CD14-positive monocyte (primary cell): ENCODE measurements around the gene RCCD1. TPM values are rescaled to one million over a fixed set of nuclear protein-coding genes. Genes with fewer than 3 reads are reported as not detected.

Experiments
- DNase-seq, 3 donors: peaks; one replicate each; pipeline ENCODE4 v3.0.0-alpha.2; 2011 to 2022
- H2AFZ ChIP-seq: 2 replicates; pipeline ENCODE4 v1.6.0; 2012; ENCODE audit warnings: mild to moderate bottlenecking, low read depth, low read length, inconsistent platforms; ENCODE audit not compliant: insufficient read depth, poor library complexity, severe bottlenecking
- H3K27ac ChIP-seq, 2 donors: 1 replicate in 1 of 2; 2 replicates in 1 of 2; pipeline ENCODE4 v1.5.1; 2012 to 2013; ENCODE audit warnings: low read length in 2 of 2, control low read depth in 1 of 2, inconsistent platforms in 1 of 2, low read depth in 1 of 2, mild to moderate bottlenecking in 1 of 2
- H3K27me3 ChIP-seq, 2 donors: one replicate each; pipeline versions ENCODE4 v1.6.0 to v1.6.1; 2011 to 2013; ENCODE audit warnings: low read length in 2 of 2; ENCODE audit not compliant: control insufficient read depth in 2 of 2, insufficient read depth in 2 of 2
- H3K36me3 ChIP-seq, 2 donors: replicated peaks in 1 of 2; 1 replicate in 1 of 2; 2 replicates in 1 of 2; pipeline versions ENCODE4 v1.5.1 to v1.6.1; 2012 to 2013; ENCODE audit warnings: low read length in 2 of 2, control low read depth in 1 of 2, inconsistent platforms in 1 of 2, mild to moderate bottlenecking in 1 of 2; ENCODE audit not compliant: insufficient read depth in 2 of 2, control insufficient read depth in 1 of 2
- H3K4me1 ChIP-seq, 2 donors: 1 replicate in 1 of 2; 2 replicates in 1 of 2; pipeline versions ENCODE4 v1.5.1 to v1.6.1; 2012 to 2013; ENCODE audit warnings: low read length in 2 of 2, control low read depth in 1 of 2, inconsistent platforms in 1 of 2, mild to moderate bottlenecking in 1 of 2, moderate library complexity in 1 of 2; ENCODE audit not compliant: insufficient read depth in 2 of 2, control insufficient read depth in 1 of 2
- H3K4me2 ChIP-seq: replicated peaks from 2 replicates; pipeline ENCODE3; 2012; ENCODE audit warnings: low read length, moderate library complexity, mild to moderate bottlenecking; ENCODE audit not compliant: poor library complexity, severe bottlenecking; ENCODE audit errors: extremely low read depth
- H3K4me3 ChIP-seq, 3 experiments: fragments of 200-600 bp in 1 of 3; sonication (generic) in 1 of 3; replicated peaks in 1 of 3; 1 replicate in 2 of 3; 2 replicates in 1 of 3; pipeline ENCODE4 v1.5.1; 2011 to 2013; ENCODE audit warnings: low read length in 3 of 3, mild to moderate bottlenecking in 3 of 3, control low read depth in 2 of 3, low read depth in 2 of 3, inconsistent platforms in 1 of 3, moderate library complexity in 1 of 3
- H3K79me2 ChIP-seq: 2 replicates; pipeline ENCODE4 v1.6.0; 2012; ENCODE audit warnings: mild to moderate bottlenecking, control low read depth, inconsistent platforms, low read length, moderate library complexity; ENCODE audit not compliant: insufficient read depth
- H3K9ac ChIP-seq: 2 replicates; pipeline ENCODE4 v1.6.0; 2017; ENCODE audit warnings: low read length, mild to moderate bottlenecking; ENCODE audit not compliant: insufficient read depth, poor library complexity, severe bottlenecking
- H3K9me3 ChIP-seq, 2 donors: replicated peaks in 1 of 2; 1 replicate in 1 of 2; 2 replicates in 1 of 2; pipeline versions ENCODE4 v1.5.1 to v1.6.1; 2012 to 2013; ENCODE audit warnings: low read length in 2 of 2, control low read depth in 1 of 2; ENCODE audit not compliant: control insufficient read depth in 1 of 2, insufficient read depth in 1 of 2
- H4K20me1 ChIP-seq: 2 replicates; pipeline ENCODE4 v1.6.0; 2012; ENCODE audit warnings: mild to moderate bottlenecking, low read length, control low read depth, moderate library complexity; ENCODE audit not compliant: insufficient read depth
- H3K27ac Mint-ChIP-seq, 7 donors: one replicate each; pipeline ENCODE4 v1.8.0; 2020; ENCODE audit warnings: mild to moderate bottlenecking in 7 of 7, mixed read lengths in 7 of 7, moderate library complexity in 6 of 7, inconsistent platforms in 2 of 7
- H3K27me3 Mint-ChIP-seq, 3 donors: one replicate each; pipeline ENCODE4 v1.8.0; 2021 to 2022; ENCODE audit warnings: low read depth in 3 of 3, mild to moderate bottlenecking in 3 of 3, mixed read lengths in 3 of 3, moderate library complexity in 3 of 3, inconsistent platforms in 1 of 3
- H3K36me3 Mint-ChIP-seq, 2 donors: one replicate each; pipeline ENCODE4 v1.8.0; 2020; ENCODE audit warnings: mixed read lengths in 2 of 2, inconsistent platforms in 1 of 2, mild to moderate bottlenecking in 1 of 2
- H3K4me1 Mint-ChIP-seq: one replicate; pipeline ENCODE4 v1.8.0; 2020; ENCODE audit warnings: mild to moderate bottlenecking, mixed read lengths
- H3K4me3 Mint-ChIP-seq, 2 donors: one replicate each; pipeline ENCODE4 v1.8.0; 2020; ENCODE audit warnings: mild to moderate bottlenecking in 2 of 2, mixed read lengths in 2 of 2, moderate library complexity in 1 of 2
- H3K9me3 Mint-ChIP-seq, 7 donors: one replicate each; pipeline ENCODE4 v1.8.0; 2020 to 2022; ENCODE audit warnings: mixed read lengths in 7 of 7, mild to moderate bottlenecking in 6 of 7, moderate library complexity in 6 of 7, inconsistent platforms in 2 of 7
- WGBS: methylation state at CpG from one replicate; pipeline ENCODE4 v1.1.5; 2013; ENCODE audit warnings: missing lambda C conversion rate; ENCODE audit not compliant: insufficient coverage; 5-methylcytosine and 5-hydroxymethylcytosine counted together
- intact Hi-C, 2 donors: fragments of 100-400 bp; cut with micrococcal nuclease; formaldehyde crosslinking; loops; one replicate each; pipeline versions ENCODE4 v1.15.0 to v1.15.1; 2023
- polyA plus RNA-seq, 3 donors: library from polyadenylated mRNA; depleted of rRNA in 1 of 3; unstranded in 2 of 3; stranded (reverse) in 1 of 3; fragments of 300-500 nt in 2 of 3; fragments of >200 nt in 1 of 3; fragmentation: Illumina TruSeq in 2 of 3; gene quantifications; 1 replicate in 2 of 3; 2 replicates in 1 of 3; pipeline ENCODE4 v1.2.3, GENCODE V29; 2012 to 2021
- TF ChIP-seq, protein P1 (sequence below): fragments of 200-600 bp; IDR thresholded peaks from one replicate; pipeline ENCODE4 v1.8.0; 2022; ENCODE audit warnings: antibody characterized with exemption, mild to moderate bottlenecking

Gene RCCD1
- polyA plus RNA-seq, 3 donors, result 1.2 to 2.8 (median 1.5) TPM

DNA sequence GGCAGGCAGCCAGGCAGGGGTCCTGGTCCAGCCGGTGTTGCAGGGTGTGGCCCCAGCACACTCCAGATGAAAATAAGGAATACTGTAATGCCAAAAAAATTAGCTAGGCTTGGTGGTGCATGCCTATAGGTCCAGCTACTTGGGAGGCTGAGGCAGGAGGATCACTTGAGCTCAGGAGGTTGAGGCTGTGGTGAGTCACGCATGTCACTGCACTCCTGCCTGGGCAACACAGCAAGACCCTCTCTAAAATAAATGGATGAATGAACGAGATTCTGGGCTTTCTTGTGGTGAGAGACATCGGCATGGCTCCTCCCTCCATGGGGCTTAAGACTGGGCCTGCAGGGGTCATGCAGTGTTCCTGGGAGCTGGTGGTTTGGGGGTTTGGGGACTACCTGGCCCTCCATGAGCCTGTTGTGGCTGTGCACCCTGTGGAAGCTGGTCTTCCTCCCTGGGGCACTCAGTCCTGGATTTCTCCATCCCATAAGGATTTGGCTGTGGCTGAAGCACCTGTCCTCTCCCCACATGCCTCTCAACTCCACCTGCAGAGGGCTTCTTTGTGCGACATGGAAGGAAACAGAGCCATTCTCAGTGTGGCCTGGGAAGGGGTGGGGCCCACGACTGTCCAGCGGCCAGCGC, 7.6 kb upstream of the RCCD1 start:
- Histone ChIP-seq H3K4me3 (no peak overlapping the region), H3K4me2 (no peak overlapping the region), H3K36me3 (peaks cover 75 to 93% of the 10 kb centered on the region in 2 donors), H3K27me3 (no peaks in the 10 kb centered on the region), H3K27ac (no peak overlapping the region), H2AFZ (no peak overlapping the region), H3K4me1 (peaks cover 8 to 13% of the 10 kb centered on the region in 2 donors), H4K20me1 (no peaks in the 10 kb centered on the region), H3K79me2 (no peaks in the 10 kb centered on the region), H3K9ac (no peak overlapping the region), H3K9me3 (no peaks in the 10 kb centered on the region)
- Mint-ChIP-seq H3K4me1 (peaks cover 10% of the 10 kb centered on the region), H3K9me3 (peaks cover 0 to 4% (median 0%) of the 10 kb centered on the region in 7 donors), H3K27ac (peak overlapping the region in 1 of 7 donors; percentile 16), H3K36me3 (peaks cover 79 to 93% of the 10 kb centered on the region in 2 donors), H3K4me3 (no peak overlapping the region), H3K27me3 (no peaks in the 10 kb centered on the region)
- 86% methylated on average over 8 of the region's 8 CpGs for WGBS
- intact Hi-C loops, result no loop called here
- no peak for DNase-seq
- TF ChIP-seq, protein P1, sequence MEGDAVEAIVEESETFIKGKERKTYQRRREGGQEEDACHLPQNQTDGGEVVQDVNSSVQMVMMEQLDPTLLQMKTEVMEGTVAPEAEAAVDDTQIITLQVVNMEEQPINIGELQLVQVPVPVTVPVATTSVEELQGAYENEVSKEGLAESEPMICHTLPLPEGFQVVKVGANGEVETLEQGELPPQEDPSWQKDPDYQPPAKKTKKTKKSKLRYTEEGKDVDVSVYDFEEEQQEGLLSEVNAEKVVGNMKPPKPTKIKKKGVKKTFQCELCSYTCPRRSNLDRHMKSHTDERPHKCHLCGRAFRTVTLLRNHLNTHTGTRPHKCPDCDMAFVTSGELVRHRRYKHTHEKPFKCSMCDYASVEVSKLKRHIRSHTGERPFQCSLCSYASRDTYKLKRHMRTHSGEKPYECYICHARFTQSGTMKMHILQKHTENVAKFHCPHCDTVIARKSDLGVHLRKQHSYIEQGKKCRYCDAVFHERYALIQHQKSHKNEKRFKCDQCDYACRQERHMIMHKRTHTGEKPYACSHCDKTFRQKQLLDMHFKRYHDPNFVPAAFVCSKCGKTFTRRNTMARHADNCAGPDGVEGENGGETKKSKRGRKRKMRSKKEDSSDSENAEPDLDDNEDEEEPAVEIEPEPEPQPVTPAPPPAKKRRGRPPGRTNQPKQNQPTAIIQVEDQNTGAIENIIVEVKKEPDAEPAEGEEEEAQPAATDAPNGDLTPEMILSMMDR, result no peak

DNA sequence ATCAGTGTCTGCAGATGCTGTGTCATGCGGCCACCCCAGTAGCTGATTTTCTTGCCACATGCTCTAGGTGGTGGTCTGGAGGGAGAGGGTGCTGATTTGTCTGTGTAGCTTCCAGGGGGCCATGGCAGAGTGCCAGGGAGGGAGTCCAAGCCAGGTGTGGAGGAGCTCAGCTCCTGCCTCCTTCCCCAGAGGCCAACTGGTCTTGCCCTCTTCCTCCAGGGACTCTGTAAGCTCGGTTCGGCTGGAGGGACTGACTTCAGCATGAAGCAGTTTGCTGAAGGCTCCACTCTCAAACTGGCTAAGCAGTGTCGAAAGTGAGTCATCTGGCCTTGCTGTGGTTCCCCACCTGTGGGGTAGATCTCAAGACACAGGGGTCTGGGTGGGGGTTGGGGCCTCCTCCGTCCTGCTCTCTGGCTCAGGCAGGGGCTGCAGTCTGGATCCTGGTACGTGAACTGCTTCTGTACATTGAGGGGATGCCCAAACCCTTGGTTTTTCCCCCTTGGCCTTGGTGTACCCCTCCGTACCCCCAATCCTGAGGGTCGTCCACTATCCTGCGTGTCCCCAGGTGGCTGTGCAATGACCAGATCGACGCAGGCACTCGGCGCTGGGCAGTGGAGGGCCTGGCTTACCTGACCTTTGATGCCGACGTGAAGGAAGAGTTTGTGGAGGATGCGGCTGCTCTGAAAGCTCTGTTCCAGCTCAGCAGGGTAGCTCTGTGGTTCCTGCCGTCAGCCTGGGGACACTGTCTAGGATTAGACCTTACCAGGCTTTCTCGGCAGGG, 6.9 kb upstream of the RCCD1 start:
- Mint-ChIP-seq H3K36me3 (peaks cover 77 to 93% of the 10 kb centered on the region in 2 donors), H3K4me1 (peaks cover 10% of the 10 kb centered on the region), H3K27me3 (no peaks in the 10 kb centered on the region), H3K4me3 (no peak overlapping the region), H3K9me3 (peaks cover 0 to 4% (median 0%) of the 10 kb centered on the region in 7 donors), H3K27ac (no peak overlapping the region)
- Histone ChIP-seq H3K4me1 (peaks cover 8 to 13% of the 10 kb centered on the region in 2 donors), H3K27me3 (no peaks in the 10 kb centered on the region), H3K36me3 (peaks cover 73 to 93% of the 10 kb centered on the region in 2 donors), H3K9me3 (no peaks in the 10 kb centered on the region), H3K4me3 (no peak overlapping the region), H4K20me1 (no peaks in the 10 kb centered on the region), H3K27ac (no peak overlapping the region), H3K79me2 (no peaks in the 10 kb centered on the region), H3K4me2 (no peak overlapping the region), H3K9ac (no peak overlapping the region), H2AFZ (no peak overlapping the region)
- 96% methylated on average over 18 of the region's 18 CpGs for WGBS
- intact Hi-C loops, result no loop called here
- no peak for DNase-seq
- TF ChIP-seq, protein P1, result no peak
